K562 (cell line): Measurements from ENCODE around the gene TRIM65. TPM values are rescaled to one million over a fixed set of nuclear protein-coding genes. Genes with fewer than 3 reads are reported as not detected.
A peak's percentile ranks its signal among the peaks of the same experiment; 100 is the strongest.

Source experiments
- BDP1 ChIP-seq: IDR thresholded peaks from 3 replicates; pipeline ENCODE4 v1.6.1; 2011; ENCODE audit not compliant: insufficient read length, insufficient read depth
- CAMTA2 ChIP-seq: fragments of 250-450 bp; sonication (Bioruptor Pico); conservative IDR thresholded peaks from 2 replicates; pipeline ENCODE4 v1.5.1; 2022
- CBFB ChIP-seq: sonication (generic); formaldehyde crosslinking; IDR thresholded peaks from 2 replicates; pipeline ENCODE4 v1.4.0; 2020; ENCODE audit warnings: mild to moderate bottlenecking, missing genetic modification reagents
- CBX8 ChIP-seq: fragments of 200-600 bp; sonication (generic); IDR thresholded peaks from 2 replicates; pipeline ENCODE4 v1.6.1; 2012; ENCODE audit warnings: borderline replicate concordance, mixed run types, low read depth, mild to moderate bottlenecking, moderate library complexity, mixed read lengths, low read length, control low read depth, inconsistent platforms; ENCODE audit not compliant: poor library complexity, severe bottlenecking; ENCODE audit errors: extremely low read depth
- ESRRB ChIP-seq: fragments of 250-450 bp; sonication (Bioruptor Pico); IDR thresholded peaks from 2 replicates; pipeline ENCODE4 v1.5.0; 2020; ENCODE audit warnings: mild to moderate bottlenecking, moderate library complexity, borderline replicate concordance
- HIVEP1 ChIP-seq: fragments of 250-450 bp; sonication (Bioruptor Pico); IDR thresholded peaks from 2 replicates; pipeline ENCODE4 v1.4.0; 2020; ENCODE audit warnings: mild to moderate bottlenecking
- KLF10 ChIP-seq: fragments of 250-450 bp; sonication (Bioruptor Pico); IDR thresholded peaks from 2 replicates; pipeline ENCODE4 v1.6.1; 2021; ENCODE audit warnings: matching md5 sums
- KLF16 ChIP-seq: IDR thresholded peaks from 2 replicates; pipeline ENCODE4 v1.6.1; 2016; ENCODE audit warnings: antibody characterized with exemption
- MCM2 ChIP-seq: fragments of 450-650 bp; IDR thresholded peaks from 2 replicates; pipeline ENCODE4 v1.6.1; 2017; ENCODE audit warnings: low read depth, mild to moderate bottlenecking
- MCM3 ChIP-seq: fragments of 450-650 bp; IDR thresholded peaks from 2 replicates; pipeline ENCODE4 v1.6.1; 2016
- NEUROD1 ChIP-seq: fragments of 150-350 bp; IDR thresholded peaks from 2 replicates; pipeline ENCODE4 v1.6.1; 2014; ENCODE audit warnings: borderline replicate concordance, low read length, low read depth; ENCODE audit not compliant: partially characterized antibody
- NFE2 ChIP-seq: IDR thresholded peaks from 2 replicates; pipeline ENCODE4 v1.6.1; 2014; ENCODE audit warnings: antibody characterized with exemption, low read depth
- POLR3A ChIP-seq: IDR thresholded peaks from 2 replicates; pipeline ENCODE4 v1.6.1; 2011; ENCODE audit warnings: borderline replicate concordance, mild to moderate bottlenecking, moderate library complexity; ENCODE audit not compliant: insufficient read length, insufficient read depth; ENCODE audit errors: extremely low read depth
- RHOXF2B ChIP-seq: fragments of 250-450 bp; sonication (Bioruptor Pico); conservative IDR thresholded peaks from 2 replicates; pipeline ENCODE4 v1.5.1; 2021
- STAT5B ChIP-seq: fragments of 250-450 bp; sonication (Bioruptor Pico); IDR thresholded peaks from 2 replicates; pipeline ENCODE4 v1.8.0; 2021; ENCODE audit warnings: mild to moderate bottlenecking, inconsistent platforms
- TBP ChIP-seq: optimal IDR thresholded peaks from 2 replicates; pipeline ENCODE3; 2011; ENCODE audit warnings: low read depth, low read length, improper control_type of control experiment
- ZNF408 ChIP-seq: fragments of 250-450 bp; sonication (Bioruptor Pico); IDR thresholded peaks from 2 replicates; pipeline ENCODE4 v1.4.0; 2020; ENCODE audit warnings: low read depth, mild to moderate bottlenecking, moderate library complexity
- ZNF778 ChIP-seq: fragments of 450-650 bp; formaldehyde crosslinking; IDR thresholded peaks from 2 replicates; pipeline ENCODE4 v1.4.0; 2020; ENCODE audit warnings: mild to moderate bottlenecking, moderate library complexity
- polyA plus RNA-seq, 8 experiments: library from polyadenylated mRNA; depleted of rRNA in 4 of 8; stranded (reverse) in 5 of 8; unstranded in 3 of 8; fragments of >200 nt; fragmentation: Nextera tagmentation in 2 of 8; fragmentation: Illumina TruSeq in 1 of 8; extraction: Ambion mirVana in 2 of 8; extraction: Trizol in 1 of 8; gene quantifications; 2 replicates each; pipeline versions ENCODE4 v1.2.1 to v1.2.3, GENCODE V29; 2011 to 2014; ENCODE audit warnings: inconsistent platforms in 1 of 8, missing spikeins in 1 of 8
- total RNA-seq, 7 experiments: library from RNA; depleted of rRNA in 6 of 7; stranded (reverse); fragments of >200 nt in 6 of 7; fragmentation: Illumina TruSeq in 2 of 7; extraction: Trizol in 2 of 7; gene quantifications; 2 replicates each; pipeline versions ENCODE4 v1.2.1 to v1.2.3, GENCODE V29; 2011 to 2021; ENCODE audit warnings: low replicate concordance in 1 of 7
- TF ChIP-seq, protein P1 (sequence below): fragments of 450-650 bp; formaldehyde crosslinking; IDR thresholded peaks from 2 replicates; pipeline ENCODE4 v1.4.0; 2020; ENCODE audit warnings: mild to moderate bottlenecking, mixed read lengths
- TF ChIP-seq, protein P2 (sequence below), 2 experiments: IDR thresholded peaks; 2 replicates each; pipeline ENCODE4 v1.6.1; 2012; ENCODE audit warnings: improper control_type of control experiment in 2 of 2, low read depth in 2 of 2, low read length in 2 of 2, borderline replicate concordance in 1 of 2
- TF ChIP-seq, protein P3 (sequence below): fragments of 450-650 bp; IDR thresholded peaks from 2 replicates; pipeline ENCODE4 v1.7.0; 2016; ENCODE audit warnings: borderline replicate concordance
- TF ChIP-seq, protein P4 (sequence below): fragments of 250-450 bp; sonication (Bioruptor Pico); IDR thresholded peaks from 2 replicates; pipeline ENCODE4 v1.5.0; 2020; ENCODE audit warnings: mild to moderate bottlenecking

The TRIM65 gene
- total and polyA plus RNA-seq, 9 of the 15 experiments (the other 6 are each of a cell fraction or from before 2014, with no cell fraction given): 2.8 to 45.7 (median 22.9) TPM

DNA sequence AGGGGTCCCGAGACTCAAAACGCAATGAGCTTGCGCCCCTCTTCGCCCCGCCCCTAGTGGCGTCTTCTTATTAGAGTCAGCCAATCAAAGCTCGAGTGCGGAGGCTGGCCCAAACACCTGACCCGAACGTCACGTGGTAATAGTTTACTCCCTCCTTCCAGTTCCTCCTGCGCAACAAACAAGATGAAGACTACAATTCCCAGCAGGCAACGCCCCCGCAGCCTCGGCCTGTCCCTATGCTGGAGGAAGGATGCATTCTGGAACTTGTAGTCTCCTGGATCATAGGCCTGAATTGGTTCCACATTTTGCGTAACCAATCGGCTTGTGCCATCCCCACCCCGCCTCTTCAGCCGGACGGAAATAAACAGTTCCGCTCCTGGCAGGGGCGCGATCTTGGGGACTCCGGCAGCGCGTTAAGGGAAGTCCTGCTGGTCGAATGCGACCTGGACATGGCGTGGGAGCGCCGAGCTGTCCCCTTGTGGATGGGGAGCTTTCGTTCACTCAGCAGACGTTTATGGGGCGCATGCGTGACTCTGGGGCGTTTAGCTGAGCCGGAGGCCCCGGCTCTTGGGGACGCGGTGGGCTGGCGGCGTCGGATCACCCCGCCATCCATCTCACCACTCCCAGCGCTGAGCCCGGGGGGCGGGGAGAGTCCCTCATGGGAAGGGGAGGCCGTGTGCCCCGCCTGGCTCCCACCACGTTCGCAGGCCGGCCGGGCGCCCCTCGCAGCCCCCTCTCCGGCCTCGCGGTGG lies 41.3 kb downstream of the TRIM65 start, which contains the start of gene WBP2 (continued):
- 0 out of 2 replicates have a peak, but pooled peaks have one; percentile 55 for TF ChIP-seq RHOXF2B (CRISPR knock-in tag)
- TF ChIP-seq KLF16: peak; percentile 5; the same call in 1 of the 2 replicates
- TF ChIP-seq, protein P1, sequence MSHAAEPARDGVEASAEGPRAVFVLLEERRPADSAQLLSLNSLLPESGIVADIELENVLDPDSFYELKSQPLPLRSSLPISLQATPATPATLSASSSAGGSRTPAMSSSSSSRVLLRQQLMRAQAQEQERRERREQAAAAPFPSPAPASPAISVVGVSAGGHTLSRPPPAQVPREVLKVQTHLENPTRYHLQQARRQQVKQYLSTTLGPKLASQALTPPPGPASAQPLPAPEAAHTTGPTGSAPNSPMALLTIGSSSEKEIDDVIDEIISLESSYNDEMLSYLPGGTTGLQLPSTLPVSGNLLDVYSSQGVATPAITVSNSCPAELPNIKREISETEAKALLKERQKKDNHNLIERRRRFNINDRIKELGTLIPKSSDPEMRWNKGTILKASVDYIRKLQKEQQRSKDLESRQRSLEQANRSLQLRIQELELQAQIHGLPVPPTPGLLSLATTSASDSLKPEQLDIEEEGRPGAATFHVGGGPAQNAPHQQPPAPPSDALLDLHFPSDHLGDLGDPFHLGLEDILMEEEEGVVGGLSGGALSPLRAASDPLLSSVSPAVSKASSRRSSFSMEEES (CRISPR knock-in tag): peak; percentile 99
- no peak for TF ChIP-seq ZNF778 (CRISPR knock-in tag)
- no peak for TF ChIP-seq STAT5B (CRISPR knock-in tag)
- TF ChIP-seq, protein P2, sequence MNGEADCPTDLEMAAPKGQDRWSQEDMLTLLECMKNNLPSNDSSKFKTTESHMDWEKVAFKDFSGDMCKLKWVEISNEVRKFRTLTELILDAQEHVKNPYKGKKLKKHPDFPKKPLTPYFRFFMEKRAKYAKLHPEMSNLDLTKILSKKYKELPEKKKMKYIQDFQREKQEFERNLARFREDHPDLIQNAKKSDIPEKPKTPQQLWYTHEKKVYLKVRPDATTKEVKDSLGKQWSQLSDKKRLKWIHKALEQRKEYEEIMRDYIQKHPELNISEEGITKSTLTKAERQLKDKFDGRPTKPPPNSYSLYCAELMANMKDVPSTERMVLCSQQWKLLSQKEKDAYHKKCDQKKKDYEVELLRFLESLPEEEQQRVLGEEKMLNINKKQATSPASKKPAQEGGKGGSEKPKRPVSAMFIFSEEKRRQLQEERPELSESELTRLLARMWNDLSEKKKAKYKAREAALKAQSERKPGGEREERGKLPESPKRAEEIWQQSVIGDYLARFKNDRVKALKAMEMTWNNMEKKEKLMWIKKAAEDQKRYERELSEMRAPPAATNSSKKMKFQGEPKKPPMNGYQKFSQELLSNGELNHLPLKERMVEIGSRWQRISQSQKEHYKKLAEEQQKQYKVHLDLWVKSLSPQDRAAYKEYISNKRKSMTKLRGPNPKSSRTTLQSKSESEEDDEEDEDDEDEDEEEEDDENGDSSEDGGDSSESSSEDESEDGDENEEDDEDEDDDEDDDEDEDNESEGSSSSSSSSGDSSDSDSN (IDR thresholded peaks at IDR 0.05; ENCODE audit: borderline replicate concordance in 1 of 2, low read depth in 2 of 2, low read length in 2 of 2): 0 out of 4 replicates have a peak, but pooled peaks of 1 of the 2 experiments have one; percentile 9
- no peak for TF ChIP-seq KLF10 (CRISPR knock-in tag)
- TF ChIP-seq BDP1: no peak
- no peak; the same call in 1 of the 2 replicates for TF ChIP-seq HIVEP1 (CRISPR knock-in tag)
- no peak for TF ChIP-seq CBFB (CRISPR knock-in tag)
- no peak for TF ChIP-seq ESRRB (CRISPR knock-in tag)
- no peak for TF ChIP-seq ZNF408 (CRISPR knock-in tag)
- TF ChIP-seq, protein P3, sequence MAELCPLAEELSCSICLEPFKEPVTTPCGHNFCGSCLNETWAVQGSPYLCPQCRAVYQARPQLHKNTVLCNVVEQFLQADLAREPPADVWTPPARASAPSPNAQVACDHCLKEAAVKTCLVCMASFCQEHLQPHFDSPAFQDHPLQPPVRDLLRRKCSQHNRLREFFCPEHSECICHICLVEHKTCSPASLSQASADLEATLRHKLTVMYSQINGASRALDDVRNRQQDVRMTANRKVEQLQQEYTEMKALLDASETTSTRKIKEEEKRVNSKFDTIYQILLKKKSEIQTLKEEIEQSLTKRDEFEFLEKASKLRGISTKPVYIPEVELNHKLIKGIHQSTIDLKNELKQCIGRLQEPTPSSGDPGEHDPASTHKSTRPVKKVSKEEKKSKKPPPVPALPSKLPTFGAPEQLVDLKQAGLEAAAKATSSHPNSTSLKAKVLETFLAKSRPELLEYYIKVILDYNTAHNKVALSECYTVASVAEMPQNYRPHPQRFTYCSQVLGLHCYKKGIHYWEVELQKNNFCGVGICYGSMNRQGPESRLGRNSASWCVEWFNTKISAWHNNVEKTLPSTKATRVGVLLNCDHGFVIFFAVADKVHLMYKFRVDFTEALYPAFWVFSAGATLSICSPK: no peak
- no peak for TF ChIP-seq NFE2
- no peak; the same call in 1 of the 2 replicates for TF ChIP-seq CAMTA2
- no peak for TF ChIP-seq NEUROD1
- no peak for TF ChIP-seq POLR3A
- TF ChIP-seq, protein P4, sequence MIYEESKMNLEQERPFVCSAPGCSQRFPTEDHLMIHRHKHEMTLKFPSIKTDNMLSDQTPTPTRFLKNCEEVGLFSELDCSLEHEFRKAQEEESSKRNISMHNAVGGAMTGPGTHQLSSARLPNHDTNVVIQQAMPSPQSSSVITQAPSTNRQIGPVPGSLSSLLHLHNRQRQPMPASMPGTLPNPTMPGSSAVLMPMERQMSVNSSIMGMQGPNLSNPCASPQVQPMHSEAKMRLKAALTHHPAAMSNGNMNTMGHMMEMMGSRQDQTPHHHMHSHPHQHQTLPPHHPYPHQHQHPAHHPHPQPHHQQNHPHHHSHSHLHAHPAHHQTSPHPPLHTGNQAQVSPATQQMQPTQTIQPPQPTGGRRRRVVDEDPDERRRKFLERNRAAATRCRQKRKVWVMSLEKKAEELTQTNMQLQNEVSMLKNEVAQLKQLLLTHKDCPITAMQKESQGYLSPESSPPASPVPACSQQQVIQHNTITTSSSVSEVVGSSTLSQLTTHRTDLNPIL (CRISPR knock-in tag): no peak
- no peak for TF ChIP-seq MCM3
- TF ChIP-seq TBP: peak; percentile 84
- no peak for TF ChIP-seq CBX8
- TF ChIP-seq MCM2: no peak
